Vagina (tissue), 2 donors: ENCODE measurements around the gene STXBP1. TPM values are rescaled to one million over a fixed set of nuclear protein-coding genes. Genes with fewer than 3 reads are reported as not detected.

Experiments
- DNase-seq, 2 donors: peaks; one replicate each; pipeline ENCODE4 v3.0.0-alpha.2; 2017; ENCODE audit errors: extremely low spot score in 2 of 2
- H3K27ac ChIP-seq: fragments of 200-600 bp; sonication (generic); one replicate; pipeline ENCODE4 v1.5.1; 2019
- H3K27me3 ChIP-seq: fragments of 200-600 bp; sonication (generic); one replicate; pipeline ENCODE4 v1.5.1; 2019
- H3K36me3 ChIP-seq, 2 donors: fragments of 200-600 bp; sonication (generic); one replicate each; pipeline ENCODE4 v1.5.1; 2017 to 2019
- H3K4me1 ChIP-seq: fragments of 200-600 bp; sonication (generic); one replicate; pipeline ENCODE4 v1.5.1; 2019
- H3K4me3 ChIP-seq, 2 donors: fragments of 200-600 bp; sonication (generic); 1 replicate in 1 of 2; 2 replicates in 1 of 2; pipeline ENCODE4 v1.5.1; 2016 to 2019
- H3K9me3 ChIP-seq: fragments of 200-600 bp; sonication (generic); one replicate; pipeline ENCODE4 v1.5.1; 2019
- CTCF ChIP-seq, 3 experiments: fragments of 450-650 bp in 2 of 3; fragments of 200-600 bp in 1 of 3; sonication (generic) in 1 of 3; IDR thresholded peaks; one replicate each; pipeline ENCODE4 v1.5.1; 2017 to 2019; ENCODE audit warnings: antibody characterized with exemption in 3 of 3, mild to moderate bottlenecking in 2 of 3, moderate library complexity in 2 of 3
- POLR2A ChIP-seq, 2 donors: fragments of 450-650 bp; IDR thresholded peaks; one replicate each; pipeline ENCODE4 v1.6.1; 2017; ENCODE audit warnings: antibody characterized with exemption in 2 of 2, mild to moderate bottlenecking in 2 of 2, moderate library complexity in 2 of 2
- POLR2AphosphoS5 ChIP-seq, 2 donors: sonication (generic); formaldehyde crosslinking; IDR thresholded peaks; one replicate each; pipeline ENCODE4 v1.9.0; 2017; ENCODE audit warnings: antibody characterized with exemption in 2 of 2, mild to moderate bottlenecking in 2 of 2, low read depth in 1 of 2; ENCODE audit not compliant: insufficient read depth in 1 of 2
- intact Hi-C: fragments of 100-400 bp; cut with DNase I; formaldehyde crosslinking; loops from one replicate; pipeline ENCODE4 v1.15.1; 2023
- total RNA-seq: library from RNA; depleted of rRNA; stranded (reverse); fragments of >200 nt; gene quantifications from one replicate; pipeline ENCODE4 v1.2.3, GENCODE V29; 2016

The STXBP1 gene
- total RNA-seq, 1 donor from 2014 or later = 56.2 TPM

- Histone ChIP-seq H3K36me3 (no peaks in the 10 kb centered on the region), H3K9me3 (no peaks in the 10 kb centered on the region), H3K4me1 (peaks cover 25% of the 10 kb centered on the region), H3K4me3 (no peak overlapping the region), H3K27ac (no peak overlapping the region), H3K27me3 (no peaks in the 10 kb centered on the region)
- no peak for DNase-seq
- TF ChIP-seq POLR2AphosphoS5 (IDR thresholded peaks at IDR 0.05; ENCODE audit: insufficient read depth in 1 of 2, low read depth in 1 of 2) = no peak
- no peak for TF ChIP-seq POLR2A (IDR thresholded peaks at IDR 0.05)
- TF ChIP-seq CTCF (IDR thresholded peaks at IDR 0.05) = no peak
- intact Hi-C loops = no loop called here
These were observed 108.8 kb downstream of the STXBP1 start for GRCh38 chr9:127720865-127721227.

GRCh38 chr9:127721391-127721821, 109.3 kb downstream of the STXBP1 start:
- Histone ChIP-seq H3K4me3 (no peak overlapping the region), H3K27me3 (no peaks in the 10 kb centered on the region), H3K4me1 (peaks cover 19% of the 10 kb centered on the region), H3K27ac (no peak overlapping the region), H3K36me3 (no peaks in the 10 kb centered on the region), H3K9me3 (no peaks in the 10 kb centered on the region)
- no peak for DNase-seq
- intact Hi-C loops = no loop called here
- TF ChIP-seq CTCF (IDR thresholded peaks at IDR 0.05) (no peak), POLR2A (IDR thresholded peaks at IDR 0.05) (no peak), POLR2AphosphoS5 (IDR thresholded peaks at IDR 0.05; ENCODE audit: insufficient read depth in 1 of 2, low read depth in 1 of 2) (no peak)

GRCh38 chr9:127722055-127722745, 110.1 kb downstream of the STXBP1 start:
- no peak overlapping the region for H3K4me3 ChIP-seq
- TF ChIP-seq POLR2A (IDR thresholded peaks at IDR 0.05) (no peak), POLR2AphosphoS5 (IDR thresholded peaks at IDR 0.05; ENCODE audit: insufficient read depth in 1 of 2, low read depth in 1 of 2) (no peak), CTCF (IDR thresholded peaks at IDR 0.05) (no peak)
- no peak for DNase-seq
- intact Hi-C loops = no loop called here
- H3K4me1 ChIP-seq = peaks cover 17% of the 10 kb centered on the region
- no peaks in the 10 kb centered on the region for H3K9me3 ChIP-seq
- no peaks in the 10 kb centered on the region for H3K36me3 ChIP-seq
- H3K27me3 ChIP-seq = no peaks in the 10 kb centered on the region
- H3K27ac ChIP-seq = no peak overlapping the region

GRCh38 chr9:127723013-127723412, 110.9 kb downstream of the STXBP1 start:
- H3K27ac ChIP-seq = no peak overlapping the region
- TF ChIP-seq CTCF (IDR thresholded peaks at IDR 0.05) (no peak), POLR2AphosphoS5 (IDR thresholded peaks at IDR 0.05; ENCODE audit: insufficient read depth in 1 of 2, low read depth in 1 of 2) (no peak), POLR2A (IDR thresholded peaks at IDR 0.05) (no peak)
- no peaks in the 10 kb centered on the region for H3K36me3 ChIP-seq
- no peaks in the 10 kb centered on the region for H3K27me3 ChIP-seq
- no peaks in the 10 kb centered on the region for H3K9me3 ChIP-seq
- H3K4me3 ChIP-seq = no peak overlapping the region
- DNase-seq = no peak
- intact Hi-C loops = no loop called here
- H3K4me1 ChIP-seq = peaks cover 17% of the 10 kb centered on the region

- no peaks in the 10 kb centered on the region for H3K36me3 ChIP-seq
- H3K27ac ChIP-seq = no peak overlapping the region
- H3K4me3 ChIP-seq = no peak overlapping the region
- H3K9me3 ChIP-seq = no peaks in the 10 kb centered on the region
- peaks cover 15% of the 10 kb centered on the region for H3K4me1 ChIP-seq
- intact Hi-C loops = no loop called here
- TF ChIP-seq CTCF (IDR thresholded peaks at IDR 0.05) (no peak), POLR2AphosphoS5 (IDR thresholded peaks at IDR 0.05; ENCODE audit: insufficient read depth in 1 of 2, low read depth in 1 of 2) (no peak), POLR2A (IDR thresholded peaks at IDR 0.05) (no peak)
- DNase-seq = no peak
- H3K27me3 ChIP-seq = no peaks in the 10 kb centered on the region
These were observed 111.4 kb downstream of the STXBP1 start for GRCh38 chr9:127723444-127723843.
